ENCODE data around the gene THAP3.

Gene THAP3

GRCh38 chr1:6586404-6586816 is 38.3 kb upstream of the THAP3 start:
- no peaks in the 10 kb centered on the region for H3K9me3 Mint-ChIP-seq
- H3K4me3 Mint-ChIP-seq = no peak overlapping the region
- H3K36me3 Mint-ChIP-seq (ENCODE audit: low read depth) = peaks cover 66% of the 10 kb centered on the region
- H3K4me1 Mint-ChIP-seq (ENCODE audit: low read depth) = peaks cover 33% of the 10 kb centered on the region
- H3K27ac Mint-ChIP-seq = peak overlapping the region; percentile 59
- no peak for DNase-seq
- H3K27me3 Mint-ChIP-seq = no peaks in the 10 kb centered on the region

DNA sequence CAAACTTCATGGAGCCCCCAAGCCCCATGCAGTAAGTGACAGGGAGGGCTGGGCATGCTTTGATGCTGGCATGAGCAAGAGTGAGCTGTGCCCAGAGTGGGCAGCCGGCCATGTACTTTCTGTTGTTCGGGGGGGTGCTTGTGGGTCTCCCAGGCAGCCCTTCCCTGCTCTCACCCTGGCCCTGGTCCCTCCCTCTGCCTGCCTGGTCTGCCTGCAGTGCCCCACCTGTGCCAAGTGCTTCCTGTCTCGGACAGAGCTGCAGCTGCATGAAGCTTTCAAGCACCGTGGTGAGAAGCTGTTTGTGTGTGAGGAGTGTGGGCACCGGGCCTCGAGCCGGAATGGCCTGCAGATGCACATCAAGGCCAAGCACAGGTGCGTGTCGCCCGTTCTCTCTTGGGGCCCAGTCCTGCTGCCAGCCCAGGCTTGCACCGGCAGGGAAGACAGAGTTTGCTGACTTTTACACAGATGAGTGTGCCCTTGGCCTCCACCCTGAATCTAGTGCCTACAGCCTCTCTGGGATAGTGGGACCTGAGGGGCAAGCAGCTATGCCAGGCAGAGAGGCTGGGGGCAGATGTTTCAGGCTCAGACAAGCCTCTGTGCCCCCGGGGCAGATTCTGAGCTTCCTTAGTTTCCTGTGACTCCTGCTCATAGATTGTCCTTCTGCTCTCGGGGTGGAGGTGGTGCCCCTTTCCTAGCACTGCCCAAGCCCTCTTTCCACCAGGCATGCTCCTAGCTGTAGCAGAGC is 37.2 kb upstream of the THAP3 start:
- H3K9me3 Mint-ChIP-seq = no peaks in the 10 kb centered on the region
- peaks cover 28% of the 10 kb centered on the region for H3K4me1 Mint-ChIP-seq (ENCODE audit: low read depth)
- no peak for DNase-seq
- H3K4me3 Mint-ChIP-seq = no peak overlapping the region
- H3K27ac Mint-ChIP-seq = peak overlapping the region; percentile 75
- peaks cover 66% of the 10 kb centered on the region for H3K36me3 Mint-ChIP-seq (ENCODE audit: low read depth)
- no peaks in the 10 kb centered on the region for H3K27me3 Mint-ChIP-seq

DNA sequence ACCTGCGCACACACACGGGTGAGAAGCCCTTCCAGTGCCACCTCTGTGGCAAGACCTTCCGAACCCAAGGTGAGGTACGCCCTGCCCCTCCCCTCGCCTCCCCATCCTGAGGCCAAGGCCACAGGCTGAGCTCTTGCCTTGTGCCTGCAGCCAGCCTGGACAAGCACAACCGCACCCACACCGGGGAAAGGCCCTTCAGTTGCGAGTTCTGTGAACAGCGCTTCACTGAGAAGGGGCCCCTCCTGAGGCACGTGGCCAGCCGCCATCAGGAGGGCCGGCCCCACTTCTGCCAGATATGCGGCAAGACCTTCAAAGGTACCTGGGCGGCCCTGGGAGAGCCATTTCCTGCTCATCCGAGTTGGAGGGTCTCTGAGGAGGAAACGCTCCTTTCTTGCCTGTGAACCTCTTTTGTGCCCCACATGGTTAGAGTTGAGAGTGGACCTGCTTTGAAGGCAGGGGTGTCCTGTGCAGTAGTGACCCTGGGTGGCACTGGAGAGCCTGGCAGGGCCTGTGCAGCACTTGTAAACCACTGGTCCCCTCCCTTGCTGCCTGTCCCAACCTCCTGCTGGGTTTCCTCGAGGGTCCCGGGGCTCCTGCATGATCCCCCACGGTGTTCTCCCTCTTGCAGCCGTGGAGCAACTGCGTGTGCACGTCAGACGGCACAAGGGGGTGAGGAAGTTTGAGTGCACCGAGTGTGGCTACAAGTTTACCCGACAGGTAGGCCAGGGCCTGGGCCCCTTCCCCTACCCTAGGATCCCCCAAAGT is 36.4 kb upstream of the THAP3 start:
- H3K27ac Mint-ChIP-seq = no peak overlapping the region
- H3K4me3 Mint-ChIP-seq = no peak overlapping the region
- peaks cover 26% of the 10 kb centered on the region for H3K4me1 Mint-ChIP-seq (ENCODE audit: low read depth)
- H3K36me3 Mint-ChIP-seq (ENCODE audit: low read depth) = peaks cover 73% of the 10 kb centered on the region
- H3K9me3 Mint-ChIP-seq = no peaks in the 10 kb centered on the region
- H3K27me3 Mint-ChIP-seq = no peaks in the 10 kb centered on the region
- DNase-seq = no peak

GRCh38 chr1:6588893-6589520 is 35.7 kb upstream of the THAP3 start:
- no peak for DNase-seq
- Mint-ChIP-seq H3K4me1 (ENCODE audit: low read depth) (peaks cover 31% of the 10 kb centered on the region), H3K27me3 (no peaks in the 10 kb centered on the region), H3K9me3 (no peaks in the 10 kb centered on the region), H3K4me3 (no peak overlapping the region), H3K36me3 (ENCODE audit: low read depth) (peaks cover 80% of the 10 kb centered on the region), H3K27ac (peak overlapping the region; percentile 82)

GRCh38 chr1:6590046-6590445 is 34.6 kb upstream of the THAP3 start:
- H3K36me3 Mint-ChIP-seq (ENCODE audit: low read depth) = peaks cover 81% of the 10 kb centered on the region
- no peak overlapping the region for H3K4me3 Mint-ChIP-seq
- no peaks in the 10 kb centered on the region for H3K27me3 Mint-ChIP-seq
- no peaks in the 10 kb centered on the region for H3K9me3 Mint-ChIP-seq
- H3K4me1 Mint-ChIP-seq (ENCODE audit: low read depth) = peaks cover 23% of the 10 kb centered on the region
- H3K27ac Mint-ChIP-seq = peak overlapping the region; percentile 82
- DNase-seq = no peak

GRCh38 chr1:6591222-6591621 is 33.4 kb upstream of the THAP3 start:
- no peak overlapping the region for H3K4me3 Mint-ChIP-seq
- peak overlapping the region; percentile 79 for H3K27ac Mint-ChIP-seq
- H3K9me3 Mint-ChIP-seq = no peaks in the 10 kb centered on the region
- H3K36me3 Mint-ChIP-seq (ENCODE audit: low read depth) = peaks cover 93% of the 10 kb centered on the region
- H3K27me3 Mint-ChIP-seq = no peaks in the 10 kb centered on the region
- DNase-seq = no peak
- H3K4me1 Mint-ChIP-seq (ENCODE audit: low read depth) = peaks cover 30% of the 10 kb centered on the region

GRCh38 chr1:6591644-6592043 is 33.0 kb upstream of the THAP3 start:
- H3K27ac Mint-ChIP-seq = peak overlapping the region; percentile 79

GRCh38 chr1:6592441-6592840 is 32.2 kb upstream of the THAP3 start:
- Mint-ChIP-seq H3K27ac (no peak overlapping the region), H3K4me1 (ENCODE audit: low read depth) (peaks cover 40% of the 10 kb centered on the region), H3K36me3 (ENCODE audit: low read depth) (peaks cover 97% of the 10 kb centered on the region)

More at GRCh38 chr1:6591644-6592043, 33.0 kb upstream of the THAP3 start:
- peaks cover 95% of the 10 kb centered on the region for H3K36me3 Mint-ChIP-seq (ENCODE audit: low read depth)
- H3K4me1 Mint-ChIP-seq (ENCODE audit: low read depth) = peaks cover 34% of the 10 kb centered on the region
- no peak overlapping the region for H3K4me3 Mint-ChIP-seq
- H3K27me3 Mint-ChIP-seq = no peaks in the 10 kb centered on the region
- no peaks in the 10 kb centered on the region for H3K9me3 Mint-ChIP-seq
- DNase-seq = no peak

GRCh38 chr1:6592865-6593593 is 31.6 kb upstream of the THAP3 start:
- Mint-ChIP-seq H3K4me3 (no peak overlapping the region), H3K27me3 (no peaks in the 10 kb centered on the region), H3K27ac (peak overlapping the region; percentile 6), H3K4me1 (ENCODE audit: low read depth) (peaks cover 43% of the 10 kb centered on the region), H3K9me3 (no peaks in the 10 kb centered on the region), H3K36me3 (ENCODE audit: low read depth) (peaks cover 97% of the 10 kb centered on the region)
- DNase-seq = no peak

More at GRCh38 chr1:6592441-6592840, 32.2 kb upstream of the THAP3 start:
- Mint-ChIP-seq H3K9me3 (no peaks in the 10 kb centered on the region), H3K4me3 (no peak overlapping the region), H3K27me3 (no peaks in the 10 kb centered on the region)
- DNase-seq = no peak

DNA sequence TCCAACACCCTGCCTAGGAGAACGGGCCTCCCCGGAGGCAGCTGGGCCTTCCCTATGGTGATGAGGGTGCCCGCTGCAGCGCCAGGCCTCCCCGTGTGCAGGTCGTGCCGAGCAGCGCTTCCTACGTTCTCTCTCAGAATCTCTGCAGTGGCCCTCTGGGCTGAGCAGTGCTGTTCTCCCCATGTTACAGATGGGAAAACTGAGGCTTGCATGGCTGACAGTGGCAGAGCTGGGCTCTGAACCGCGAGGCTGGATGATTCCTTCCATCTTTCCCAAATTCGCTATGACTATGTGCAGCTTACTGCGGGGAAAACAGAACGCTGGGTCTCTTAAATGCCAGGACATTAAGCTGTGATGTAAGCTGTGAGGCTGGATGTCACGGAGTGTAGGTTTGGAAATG is 30.9 kb upstream of the THAP3 start:
- Mint-ChIP-seq H3K4me3 (no peak overlapping the region), H3K36me3 (ENCODE audit: low read depth) (peaks cover 97% of the 10 kb centered on the region), H3K27ac (peak overlapping the region; percentile 8), H3K4me1 (ENCODE audit: low read depth) (peaks cover 45% of the 10 kb centered on the region), H3K9me3 (no peaks in the 10 kb centered on the region), H3K27me3 (no peaks in the 10 kb centered on the region)
- no peak for DNase-seq

DNA sequence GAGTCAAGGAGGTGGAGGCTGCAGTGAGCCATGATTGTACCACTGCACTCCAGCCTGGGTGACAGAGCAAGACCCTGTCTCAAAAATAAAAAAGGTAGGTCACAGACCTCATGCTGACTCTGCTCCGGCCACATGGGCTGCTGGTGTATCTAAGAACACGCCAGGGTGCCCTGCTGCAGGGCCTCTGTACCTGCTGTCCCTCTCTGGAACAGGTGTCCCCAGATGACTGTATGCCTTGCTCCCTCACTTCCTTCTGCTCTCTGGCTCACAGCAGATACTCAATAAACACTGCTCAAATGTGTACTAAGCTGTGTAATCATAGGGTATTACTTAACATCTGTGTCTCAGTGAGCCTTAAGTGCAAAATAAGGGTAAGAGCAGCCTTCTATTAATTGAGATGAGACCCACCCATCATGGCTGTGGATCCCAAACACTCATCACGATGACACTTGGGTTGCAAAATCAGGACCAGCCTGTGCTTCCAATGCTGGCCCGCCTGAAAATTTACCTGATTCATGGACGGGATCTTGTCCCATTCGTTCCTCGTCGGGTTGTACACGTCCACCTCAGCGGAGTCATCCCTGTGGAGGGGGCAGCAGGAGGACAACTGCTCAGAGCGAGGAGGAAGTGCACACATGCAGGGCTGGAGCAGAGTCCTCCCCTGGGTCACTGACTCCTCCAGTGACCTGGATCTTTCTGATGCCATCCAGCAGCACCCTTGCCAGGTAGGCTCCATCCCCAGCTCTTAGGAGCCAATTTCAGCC is 29.5 kb upstream of the THAP3 start:
- Mint-ChIP-seq H3K27ac (peak overlapping the region; percentile 27), H3K36me3 (ENCODE audit: low read depth) (peaks cover 96% of the 10 kb centered on the region), H3K4me1 (ENCODE audit: low read depth) (peaks cover 57% of the 10 kb centered on the region), H3K9me3 (no peaks in the 10 kb centered on the region), H3K27me3 (no peaks in the 10 kb centered on the region), H3K4me3 (no peak overlapping the region)
- DNase-seq = no peak

GRCh38 chr1:6596351-6596750 is 28.3 kb upstream of the THAP3 start:
- Mint-ChIP-seq H3K9me3 (no peaks in the 10 kb centered on the region), H3K4me1 (ENCODE audit: low read depth) (peaks cover 57% of the 10 kb centered on the region), H3K27ac (peak overlapping the region; percentile 69), H3K36me3 (ENCODE audit: low read depth) (peaks cover 97% of the 10 kb centered on the region), H3K4me3 (no peak overlapping the region), H3K27me3 (no peaks in the 10 kb centered on the region)
- DNase-seq = no peak

DNA sequence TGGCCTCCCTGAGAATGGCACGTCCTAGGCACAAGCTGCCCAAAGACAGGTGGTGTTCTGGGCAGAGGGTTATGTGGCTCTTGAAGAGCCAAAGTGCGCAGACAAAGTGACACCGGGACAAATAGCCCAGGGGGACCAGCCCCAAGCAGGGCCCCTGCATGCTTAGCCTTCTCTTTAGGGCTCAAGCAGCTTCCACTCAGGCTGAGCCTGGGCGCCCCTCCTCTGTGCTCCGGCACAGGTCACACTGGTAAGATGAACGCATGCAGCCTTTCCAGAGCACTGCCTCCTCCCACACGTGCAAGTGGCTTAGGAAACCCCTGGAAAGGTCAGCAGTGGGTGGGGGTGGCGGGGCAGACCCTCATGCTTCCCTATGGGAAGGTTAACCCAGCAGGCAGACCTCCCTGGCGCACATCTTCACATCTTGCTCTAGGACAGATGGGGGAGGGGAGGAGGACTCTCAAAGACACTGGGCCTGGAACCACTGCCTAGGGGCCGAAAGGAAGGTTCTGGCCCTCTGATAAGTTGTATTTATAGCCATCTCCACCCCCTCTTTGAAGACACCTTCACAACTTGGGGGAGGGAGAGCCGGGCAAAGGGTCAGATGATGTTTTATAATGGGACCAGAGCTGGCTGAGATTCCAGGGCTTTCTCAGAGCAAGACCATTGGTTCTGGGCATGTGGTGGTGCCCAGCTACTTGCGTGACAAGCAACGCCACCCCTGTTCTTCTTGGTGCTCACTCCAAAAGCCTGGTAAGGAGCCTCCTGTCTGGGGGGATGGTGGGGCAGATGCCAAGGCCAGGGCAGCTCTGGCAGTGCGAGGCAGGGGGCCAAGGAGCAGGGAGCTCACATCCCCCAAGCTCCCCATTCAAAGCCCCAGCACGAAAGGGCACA is 27.5 kb upstream of the THAP3 start:
- H3K27me3 Mint-ChIP-seq = no peaks in the 10 kb centered on the region
- H3K9me3 Mint-ChIP-seq = no peaks in the 10 kb centered on the region
- no peak overlapping the region for H3K4me3 Mint-ChIP-seq
- H3K36me3 Mint-ChIP-seq (ENCODE audit: low read depth) = peaks cover 96% of the 10 kb centered on the region
- DNase-seq = no peak
- H3K4me1 Mint-ChIP-seq (ENCODE audit: low read depth) = peaks cover 51% of the 10 kb centered on the region
- peak overlapping the region; percentile 75 for H3K27ac Mint-ChIP-seq

All from activated T-cell treated with anti-CD3 and anti-CD28 coated beads, Interleukin-2, amount 50 U/mL, for 24 hours (primary cell).